ENCODE measurements around the gene AP2A2. TPM values are rescaled to one million over a fixed set of nuclear protein-coding genes. Genes with fewer than 3 reads are reported as not detected.

Gene AP2A2
- total and polyA plus RNA-seq, 2 donors (not counting 1 experiment from before 2014, with no cell fraction given): 53.1 to 57.0 TPM

DNA sequence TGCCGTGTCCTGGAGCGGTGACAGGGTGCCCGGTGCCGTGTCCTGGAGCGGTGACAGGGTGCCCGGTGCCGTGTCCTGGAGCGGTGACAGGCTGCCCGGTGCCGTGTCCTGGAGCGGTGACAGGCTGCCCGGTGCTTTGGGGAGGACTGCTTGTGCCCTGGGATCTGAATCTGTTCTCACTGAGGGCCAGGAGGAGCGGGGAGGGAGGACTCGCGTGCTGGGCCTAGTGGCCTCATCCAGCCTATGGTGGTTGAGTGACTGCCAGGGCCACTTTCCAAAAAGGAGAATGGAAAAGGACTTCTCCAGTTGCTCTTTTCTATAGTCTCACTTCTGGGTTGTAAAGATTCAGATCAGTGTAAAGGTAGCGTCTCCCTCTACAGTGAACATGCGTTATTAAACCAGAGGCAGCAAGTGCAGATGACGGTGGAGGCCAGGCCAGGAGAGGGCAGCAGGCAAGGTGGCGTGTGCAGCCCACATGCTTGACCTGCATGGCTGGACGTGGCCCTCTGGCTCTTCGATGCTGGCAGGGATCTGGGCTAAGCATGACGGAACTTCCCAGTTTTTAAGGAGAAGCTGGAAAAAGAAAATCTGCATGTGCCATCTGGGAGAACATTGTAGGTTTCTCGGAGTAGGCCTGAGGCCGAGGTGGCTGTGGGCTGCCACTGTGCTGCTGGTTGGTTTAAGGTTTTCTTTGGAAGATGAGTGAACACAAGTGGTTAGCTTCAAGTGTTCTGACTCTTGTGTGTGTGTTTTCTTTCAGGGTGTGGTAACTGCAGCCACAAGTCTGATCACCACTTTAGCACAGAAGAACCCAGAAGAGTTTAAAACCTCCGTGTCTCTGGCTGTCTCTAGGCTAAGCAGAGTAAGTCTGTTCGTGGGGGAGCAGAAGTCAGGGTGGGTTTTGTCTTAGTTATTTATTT lies 55.0 kb downstream of the AP2A2 start:
- Histone ChIP-seq H3K79me2 (ENCODE audit: control insufficient read depth, insufficient read depth, low read length) (no peaks in the 10 kb centered on the region), H3K27me3 (replicated peaks in 1 of 4; ENCODE audit: control extremely low read depth in 1 of 4, control insufficient read depth in 3 of 4, insufficient read depth in 4 of 4, low read length in 3 of 4) (no peaks in the 10 kb centered on the region), H3K27ac (ENCODE audit: low read length in 2 of 2) (no peak overlapping the region), H3K9me3 (ENCODE audit: control extremely low read depth in 1 of 3, control insufficient read depth in 2 of 3, insufficient read depth in 1 of 3, low read length in 2 of 3) (no peaks in the 10 kb centered on the region), H3K4me2 (replicated peaks; ENCODE audit: low read depth, low read length, poor library complexity, severe bottlenecking) (no peak overlapping the region), H3K36me3 (replicated peaks in 1 of 2; ENCODE audit: control extremely low read depth in 1 of 2, control insufficient read depth in 1 of 2, extremely low read depth in 1 of 2, insufficient read depth in 2 of 2, low read length in 1 of 2) (peaks cover 4 to 40% of the 10 kb centered on the region in 2 experiments), H3K4me1 (ENCODE audit: control insufficient read depth in 2 of 2, insufficient read depth in 2 of 2, low read length in 2 of 2) (no peaks in the 10 kb centered on the region), H3K9ac (ENCODE audit: low read length) (no peak overlapping the region), H2AFZ (ENCODE audit: insufficient read depth, low read depth, low read length, poor library complexity, severe bottlenecking) (no peak overlapping the region), H4K20me1 (ENCODE audit: control insufficient read depth, insufficient read depth, low read length, poor library complexity, severe bottlenecking) (peaks cover 12% of the 10 kb centered on the region), H3K4me3 (ENCODE audit: control extremely low read depth in 1 of 5, extremely low read depth in 1 of 5, insufficient read depth in 1 of 5, low read depth in 2 of 5, low read length in 4 of 5) (no peak overlapping the region)
- CTCF ChIA-PET: no interaction called here
- DNase-seq: no peak
- no peak overlapping the region for H3K4me3 Mint-ChIP-seq
- no peaks in the 10 kb centered on the region for H3K9me3 Mint-ChIP-seq (ENCODE audit: insufficient read depth)
- TF ChIP-seq, protein P1, sequence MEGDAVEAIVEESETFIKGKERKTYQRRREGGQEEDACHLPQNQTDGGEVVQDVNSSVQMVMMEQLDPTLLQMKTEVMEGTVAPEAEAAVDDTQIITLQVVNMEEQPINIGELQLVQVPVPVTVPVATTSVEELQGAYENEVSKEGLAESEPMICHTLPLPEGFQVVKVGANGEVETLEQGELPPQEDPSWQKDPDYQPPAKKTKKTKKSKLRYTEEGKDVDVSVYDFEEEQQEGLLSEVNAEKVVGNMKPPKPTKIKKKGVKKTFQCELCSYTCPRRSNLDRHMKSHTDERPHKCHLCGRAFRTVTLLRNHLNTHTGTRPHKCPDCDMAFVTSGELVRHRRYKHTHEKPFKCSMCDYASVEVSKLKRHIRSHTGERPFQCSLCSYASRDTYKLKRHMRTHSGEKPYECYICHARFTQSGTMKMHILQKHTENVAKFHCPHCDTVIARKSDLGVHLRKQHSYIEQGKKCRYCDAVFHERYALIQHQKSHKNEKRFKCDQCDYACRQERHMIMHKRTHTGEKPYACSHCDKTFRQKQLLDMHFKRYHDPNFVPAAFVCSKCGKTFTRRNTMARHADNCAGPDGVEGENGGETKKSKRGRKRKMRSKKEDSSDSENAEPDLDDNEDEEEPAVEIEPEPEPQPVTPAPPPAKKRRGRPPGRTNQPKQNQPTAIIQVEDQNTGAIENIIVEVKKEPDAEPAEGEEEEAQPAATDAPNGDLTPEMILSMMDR (IDR thresholded peaks at IDR 0.05): no peak
- TF ChIP-seq EZH2 (IDR thresholded peaks at IDR 0.05; ENCODE audit: borderline replicate concordance, insufficient read depth, low read depth, low read length, poor library complexity, severe bottlenecking): no peak
- no peak for ATAC-seq (ENCODE audit: low read depth)
- no peaks in the 10 kb centered on the region for H3K4me1 Mint-ChIP-seq
- POLR2A ChIA-PET: no interaction called here
- intact Hi-C loops (cut with micrococcal nuclease): no loop called here
- 97% methylated on average over 22 of the region's 26 CpGs for WGBS (ENCODE audit: insufficient coverage)
- H3K27ac Mint-ChIP-seq: no peak overlapping the region
- H3K27me3 Mint-ChIP-seq: no peaks in the 10 kb centered on the region

DNA sequence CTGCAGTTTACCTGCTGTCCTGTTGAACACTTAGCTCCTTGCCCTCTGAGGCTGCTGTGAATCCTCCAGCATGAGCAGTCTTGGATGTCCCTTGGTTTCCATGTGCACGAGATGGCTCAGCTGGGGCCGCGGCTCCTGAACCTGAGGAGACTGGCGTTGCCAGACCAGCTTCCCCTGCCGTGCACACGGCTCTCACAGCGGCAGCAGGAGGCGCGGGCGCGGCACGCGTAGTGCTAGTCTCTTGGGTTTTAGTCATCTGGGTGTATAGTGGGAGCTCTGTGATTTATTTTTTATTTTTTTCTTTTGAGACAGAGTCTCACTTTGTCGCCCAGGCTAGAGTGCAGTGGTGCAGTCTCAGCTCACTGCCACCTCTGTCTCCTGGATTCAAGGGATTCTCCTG lies 56.1 kb downstream of the AP2A2 start:
- no peak for TF ChIP-seq EZH2 (IDR thresholded peaks at IDR 0.05; ENCODE audit: borderline replicate concordance, insufficient read depth, low read depth, low read length, poor library complexity, severe bottlenecking)
- TF ChIP-seq, protein P1 (IDR thresholded peaks at IDR 0.05): no peak
- peaks cover 11% of the 10 kb centered on the region for H4K20me1 ChIP-seq (ENCODE audit: control insufficient read depth, insufficient read depth, low read length, poor library complexity, severe bottlenecking)
- DNase-seq (no peak), ATAC-seq (ENCODE audit: low read depth) (no peak)
- no peak overlapping the region for H3K4me2 ChIP-seq (replicated peaks; ENCODE audit: low read depth, low read length, poor library complexity, severe bottlenecking)
- Mint-ChIP-seq H3K27ac (no peak overlapping the region), H3K9me3 (ENCODE audit: insufficient read depth) (no peaks in the 10 kb centered on the region), H3K27me3 (no peaks in the 10 kb centered on the region), H3K4me1 (no peaks in the 10 kb centered on the region), H3K4me3 (no peak overlapping the region)
- H3K79me2 ChIP-seq (ENCODE audit: control insufficient read depth, insufficient read depth, low read length): no peaks in the 10 kb centered on the region
- no peak overlapping the region for H3K27ac ChIP-seq (ENCODE audit: low read length in 2 of 2)
- H3K4me1 ChIP-seq (ENCODE audit: control insufficient read depth in 2 of 2, insufficient read depth in 2 of 2, low read length in 2 of 2): no peaks in the 10 kb centered on the region
- H3K9ac ChIP-seq (ENCODE audit: low read length): no peak overlapping the region
- WGBS (ENCODE audit: insufficient coverage): 96% methylated on average over 10 of the region's 14 CpGs
- H3K27me3 ChIP-seq (replicated peaks in 1 of 4; ENCODE audit: control extremely low read depth in 1 of 4, control insufficient read depth in 3 of 4, insufficient read depth in 4 of 4, low read length in 3 of 4): no peaks in the 10 kb centered on the region
- no peaks in the 10 kb centered on the region for H3K9me3 ChIP-seq (ENCODE audit: control extremely low read depth in 1 of 3, control insufficient read depth in 2 of 3, insufficient read depth in 1 of 3, low read length in 2 of 3)
- intact Hi-C loops (cut with micrococcal nuclease): no loop called here
- ChIA-PET CTCF (no interaction called here), POLR2A (no interaction called here)
- no peak overlapping the region for H2AFZ ChIP-seq (ENCODE audit: insufficient read depth, low read depth, low read length, poor library complexity, severe bottlenecking)
- no peak overlapping the region for H3K4me3 ChIP-seq (ENCODE audit: control extremely low read depth in 1 of 5, extremely low read depth in 1 of 5, insufficient read depth in 1 of 5, low read depth in 2 of 5, low read length in 4 of 5)
- peaks cover 4 to 49% of the 10 kb centered on the region in 2 experiments for H3K36me3 ChIP-seq (replicated peaks in 1 of 2; ENCODE audit: control extremely low read depth in 1 of 2, control insufficient read depth in 1 of 2, extremely low read depth in 1 of 2, insufficient read depth in 2 of 2, low read length in 1 of 2)

Data from B cell (primary cell).